OCI-LY7 (cell line): Measurements from ENCODE around the gene CABLES1. TPM values are rescaled to one million over a fixed set of nuclear protein-coding genes. Genes with fewer than 3 reads are reported as not detected.

Experiments used
- BruUV-seq: library from RNA; stranded (reverse); fragments of 400-500 nt; replicated peaks from 2 replicates; lab custom pipeline; 2021; lab: Mats Ljungman, UMichigan
- CTCF ChIA-PET: fragments of 300-600 bp; sonication (Branson Sonifier 250); formaldehyde crosslinking; loops from one replicate; lab custom pipeline; 2022; ENCODE audit warnings: antibody characterized with exemption; ENCODE audit not compliant: unreplicated experiment; lab: Charles Lee
- POLR2A ChIA-PET: fragments of 300-600 bp; sonication (Branson Sonifier 250); formaldehyde crosslinking; loops from one replicate; lab custom pipeline; 2022; ENCODE audit warnings: antibody characterized with exemption; lab: Charles Lee
- DNase-seq: peaks from one replicate; pipeline ENCODE4 v3.0.0-alpha.2; 2015; ENCODE audit warnings: low spot score
- H2AFZ ChIP-seq: fragments of 200-600 bp; sonication (generic), shearing (Covaris generic); 2 replicates; pipeline ENCODE4 v1.6.1; 2014; ENCODE audit warnings: mild to moderate bottlenecking, antibody characterized with exemption, low read length, moderate library complexity
- H3K27ac ChIP-seq: fragments of 200-600 bp; sonication (generic); 2 replicates; pipeline ENCODE4 v1.5.1; 2014; ENCODE audit warnings: mixed run types, low read depth, mild to moderate bottlenecking, moderate library complexity, low read length, inconsistent platforms; ENCODE audit not compliant: poor library complexity, severe bottlenecking
- H3K36me3 ChIP-seq: fragments of 200-600 bp; sonication (generic); 2 replicates; pipeline ENCODE4 v1.6.1; 2014; ENCODE audit warnings: mild to moderate bottlenecking, antibody characterized with exemption, low read length, moderate library complexity, mixed read lengths; ENCODE audit not compliant: insufficient read depth
- H3K4me1 ChIP-seq: fragments of 200-600 bp; sonication (generic); 2 replicates; pipeline ENCODE4 v1.5.1; 2014; ENCODE audit warnings: mild to moderate bottlenecking, low read length; ENCODE audit not compliant: insufficient read depth, poor library complexity, severe bottlenecking
- H3K4me2 ChIP-seq: fragments of 200-600 bp; sonication (generic); 2 replicates; pipeline ENCODE4 v1.6.1; 2014; ENCODE audit warnings: mild to moderate bottlenecking, low read length
- H3K4me3 ChIP-seq: fragments of 200-600 bp; sonication (generic); 2 replicates; pipeline ENCODE4 v1.5.1; 2014; ENCODE audit warnings: mild to moderate bottlenecking, low read depth, low read length; ENCODE audit not compliant: poor library complexity, severe bottlenecking
- H3K79me2 ChIP-seq: fragments of 200-600 bp; sonication (generic); 2 replicates; pipeline ENCODE4 v1.6.1; 2016; ENCODE audit warnings: low read depth, mild to moderate bottlenecking, low read length, moderate library complexity, mixed read lengths; ENCODE audit not compliant: insufficient read depth
- H3K9me2 ChIP-seq: fragments of 200-600 bp; sonication (generic); 2 replicates; pipeline ENCODE4 v1.6.1; 2016; ENCODE audit warnings: mild to moderate bottlenecking, low read length, mixed read lengths; ENCODE audit not compliant: insufficient read depth
- H3K9me3 ChIP-seq: fragments of 200-600 bp; sonication (generic); 2 replicates; pipeline ENCODE4 v1.6.1; 2014; ENCODE audit warnings: mild to moderate bottlenecking, mixed run types, low read length, mixed read lengths
- H4K20me1 ChIP-seq: fragments of 200-600 bp; sonication (generic); 2 replicates; pipeline ENCODE4 v1.6.1; 2014; ENCODE audit warnings: mild to moderate bottlenecking, antibody characterized with exemption, low read length, moderate library complexity, mixed read lengths; ENCODE audit not compliant: insufficient read depth
- CTCF ChIP-seq: fragments of 200-600 bp; sonication (generic); conservative IDR thresholded peaks from 2 replicates; pipeline ENCODE4 v1.5.1; 2014; ENCODE audit warnings: mild to moderate bottlenecking, antibody characterized with exemption, low read length, moderate library complexity, mixed read lengths
- EZH2phosphoT487 ChIP-seq: fragments of 200-600 bp; sonication (generic); IDR thresholded peaks from 2 replicates; pipeline ENCODE4 v1.6.1; 2018; ENCODE audit warnings: low read depth, borderline replicate concordance, mild to moderate bottlenecking, mixed run types, antibody characterized with exemption, low read length, moderate library complexity, mixed read lengths
- intact Hi-C: fragments of 100-400 bp; cut with micrococcal nuclease; formaldehyde crosslinking; loops from one replicate; pipeline ENCODE4 v1.10.0; 2022; ENCODE audit not compliant: unreplicated experiment
- total RNA-seq, 2 experiments: library from RNA; depleted of rRNA in 1 of 2; stranded (reverse); fragments of >200 nt in 1 of 2; shearing (Covaris generic) in 1 of 2; gene quantifications; 2 replicates each; pipeline ENCODE4 v1.2.3, GENCODE V29; 2014 to 2022

CABLES1 gene
- total RNA-seq, 2 experiments from 2014 or later, result 20.6 to 28.7 TPM

GRCh38 chr18:23253630-23254029 lies 118.3 kb downstream of the CABLES1 start:
- no peaks in the 10 kb centered on the region for H3K79me2 ChIP-seq
- POLR2A ChIA-PET, result no interaction called here

GRCh38 chr18:23257137-23257536 lies 121.9 kb downstream of the CABLES1 start:
- Histone ChIP-seq H3K27ac (no peak overlapping the region), H3K4me2 (no peak overlapping the region), H3K79me2 (no peaks in the 10 kb centered on the region), H4K20me1 (no peaks in the 10 kb centered on the region), H3K9me3 (no peaks in the 10 kb centered on the region), H3K4me3 (no peak overlapping the region), H3K36me3 (peaks cover 58% of the 10 kb centered on the region), H2AFZ (no peak overlapping the region), H3K4me1 (peaks cover 29% of the 10 kb centered on the region), H3K9me2 (no peaks in the 10 kb centered on the region)
- TF ChIP-seq EZH2phosphoT487 (no peak), CTCF (no peak)
- ChIA-PET POLR2A (interaction anchor here (0.5 kb wide), 1 partner anchor 270 kb away, joined by 3 read pairs; no protein-coding TSS in a partner anchor), CTCF (no interaction called here)
- no TSS peak for BruUV-seq
- DNase-seq, result no peak
- intact Hi-C loops, result no loop called here

More at GRCh38 chr18:23253630-23254029, 118.3 kb downstream of the CABLES1 start:
- Histone ChIP-seq H3K36me3 (peaks cover 63% of the 10 kb centered on the region), H2AFZ (no peak overlapping the region), H3K4me1 (peaks cover 2% of the 10 kb centered on the region), H4K20me1 (no peaks in the 10 kb centered on the region), H3K4me3 (no peak overlapping the region), H3K9me3 (no peaks in the 10 kb centered on the region), H3K4me2 (no peak overlapping the region), H3K27ac (no peak overlapping the region), H3K9me2 (no peaks in the 10 kb centered on the region)
- CTCF ChIA-PET, result no interaction called here
- no TSS peak for BruUV-seq
- DNase-seq, result no peak
- intact Hi-C loops, result no loop called here
- TF ChIP-seq EZH2phosphoT487 (no peak), CTCF (no peak)

- Histone ChIP-seq H3K4me3 (no peak overlapping the region), H3K36me3 (peaks cover 53% of the 10 kb centered on the region), H3K27ac (no peak overlapping the region), H4K20me1 (no peaks in the 10 kb centered on the region), H3K9me2 (no peaks in the 10 kb centered on the region), H2AFZ (no peak overlapping the region), H3K79me2 (no peaks in the 10 kb centered on the region), H3K4me1 (peaks cover 29% of the 10 kb centered on the region), H3K4me2 (no peak overlapping the region), H3K9me3 (no peaks in the 10 kb centered on the region)
- no peak for DNase-seq
- BruUV-seq, result TSS peak; percentile 59
- intact Hi-C loops, result no loop called here
- TF ChIP-seq CTCF (no peak), EZH2phosphoT487 (no peak)
- ChIA-PET POLR2A (interaction anchor here (0.6 to 1.2 kb wide), 2 partner anchors 30 to 53 kb away, joined by 3 read pairs; no protein-coding TSS in a partner anchor), CTCF (no interaction called here)
Measured at GRCh38 chr18:23257686-23258565, 122.6 kb downstream of the CABLES1 start.
